Large intestine (tissue), 3 donors: ENCODE data around the gene SCYL3. TPM values are rescaled to one million over a fixed set of nuclear protein-coding genes. Genes with fewer than 3 reads are reported as not detected.

Experiments
- DNase-seq, 2 donors: peaks; one replicate each; pipeline versions ENCODE4 v3.0.0 to v3.0.0-alpha.2; 2013
- H3K27ac ChIP-seq: one replicate; pipeline ENCODE4 v1.5.1; 2013; ENCODE audit warnings: low read length
- H3K27me3 ChIP-seq: 2 replicates; pipeline ENCODE4 v1.6.1; 2013; ENCODE audit warnings: low read length; ENCODE audit not compliant: control insufficient read depth, insufficient read depth
- H3K36me3 ChIP-seq: 2 replicates; pipeline ENCODE4 v1.6.1; 2013; ENCODE audit warnings: low read length; ENCODE audit not compliant: control insufficient read depth, insufficient read depth
- H3K4me1 ChIP-seq: one replicate; pipeline ENCODE4 v1.6.1; 2013; ENCODE audit warnings: low read length; ENCODE audit not compliant: control insufficient read depth, insufficient read depth
- H3K4me3 ChIP-seq: one replicate; pipeline ENCODE4 v1.5.1; 2013; ENCODE audit warnings: low read length
- H3K9me3 ChIP-seq: one replicate; pipeline ENCODE4 v1.6.1; 2013; ENCODE audit warnings: mild to moderate bottlenecking, low read depth, low read length, moderate library complexity; ENCODE audit not compliant: control insufficient read depth
- WGBS: methylation state at CpG from one replicate; pipeline ENCODE4 v1.1.5; 2013; ENCODE audit warnings: low lambda C conversion rate; ENCODE audit not compliant: insufficient coverage; 5-methylcytosine and 5-hydroxymethylcytosine counted together
- polyA plus RNA-seq: library from polyadenylated mRNA; unstranded; fragments of 120-200 nt; gene quantifications from one replicate; pipeline ENCODE4 v1.2.1, GENCODE V29; 2013

The SCYL3 gene
- polyA plus RNA-seq, 1 donor: 13.1 TPM

DNA sequence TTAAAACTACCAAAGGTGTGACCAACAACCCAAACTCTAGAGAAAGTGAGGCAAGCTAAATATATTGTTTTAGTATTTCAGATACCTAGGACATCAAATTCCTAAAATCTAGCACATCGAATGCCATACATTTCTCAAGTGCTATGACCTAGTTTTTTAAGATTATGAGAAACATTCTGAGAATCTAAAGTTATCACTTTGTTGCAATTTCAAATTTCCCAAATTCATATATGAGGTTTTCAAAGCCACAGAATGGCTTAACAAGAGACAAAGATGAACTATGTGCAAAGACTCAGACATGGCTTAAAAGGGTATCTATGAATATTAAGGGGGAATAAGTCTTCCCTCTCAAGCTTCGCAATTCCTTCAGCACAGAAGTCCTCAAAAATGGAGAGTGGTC lies 6.8 kb downstream of the SCYL3 start:
- no peaks in the 10 kb centered on the region for H3K27me3 ChIP-seq

GRCh38 chr1:169886422-169886821 lies 7.3 kb downstream of the SCYL3 start:
- no peaks in the 10 kb centered on the region for H3K9me3 ChIP-seq
- H3K4me1 ChIP-seq: peaks cover 8% of the 10 kb centered on the region
- no CpG with 5 or more reads among the region's 1 CpG for WGBS
- H3K36me3 ChIP-seq: peaks cover 33% of the 10 kb centered on the region
- H3K27me3 ChIP-seq: no peaks in the 10 kb centered on the region
- H3K4me3 ChIP-seq: no peak overlapping the region
- no peak for DNase-seq
- H3K27ac ChIP-seq: no peak overlapping the region

More for the DNA sequence above, 6.8 kb downstream of the SCYL3 start:
- no peaks in the 10 kb centered on the region for H3K9me3 ChIP-seq
- peaks cover 12% of the 10 kb centered on the region for H3K4me1 ChIP-seq
- no peak overlapping the region for H3K4me3 ChIP-seq
- DNase-seq: no peak
- H3K36me3 ChIP-seq: peaks cover 28% of the 10 kb centered on the region
- no CpG with 5 or more reads among the region's 2 CpGs for WGBS
- no peak overlapping the region for H3K27ac ChIP-seq

DNA sequence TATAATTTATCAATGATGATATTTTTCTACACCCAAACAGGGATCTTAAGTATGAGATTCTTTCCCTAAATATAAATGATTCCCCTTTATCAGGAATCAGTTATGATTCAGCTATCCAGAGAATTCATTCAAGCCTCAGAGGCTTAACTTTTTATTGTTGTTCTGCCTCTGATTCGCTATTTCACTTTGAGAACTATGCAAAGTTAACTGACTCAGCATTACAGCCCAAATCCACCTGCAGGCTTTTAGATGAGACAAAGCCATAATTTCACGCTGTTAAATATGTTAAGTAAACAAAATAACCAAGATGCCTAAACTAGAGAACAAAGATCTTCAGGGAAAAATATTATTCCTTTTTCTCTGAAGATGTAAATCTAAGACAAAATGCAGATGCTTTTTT lies 8.5 kb downstream of the SCYL3 start:
- DNase-seq: no peak
- H3K4me1 ChIP-seq: no peaks in the 10 kb centered on the region
- WGBS: 75% methylated on average over 2 of the region's 2 CpGs
- no peaks in the 10 kb centered on the region for H3K27me3 ChIP-seq
- H3K27ac ChIP-seq: no peak overlapping the region
- H3K9me3 ChIP-seq: no peaks in the 10 kb centered on the region
- peaks cover 33% of the 10 kb centered on the region for H3K36me3 ChIP-seq
- no peak overlapping the region for H3K4me3 ChIP-seq

DNA sequence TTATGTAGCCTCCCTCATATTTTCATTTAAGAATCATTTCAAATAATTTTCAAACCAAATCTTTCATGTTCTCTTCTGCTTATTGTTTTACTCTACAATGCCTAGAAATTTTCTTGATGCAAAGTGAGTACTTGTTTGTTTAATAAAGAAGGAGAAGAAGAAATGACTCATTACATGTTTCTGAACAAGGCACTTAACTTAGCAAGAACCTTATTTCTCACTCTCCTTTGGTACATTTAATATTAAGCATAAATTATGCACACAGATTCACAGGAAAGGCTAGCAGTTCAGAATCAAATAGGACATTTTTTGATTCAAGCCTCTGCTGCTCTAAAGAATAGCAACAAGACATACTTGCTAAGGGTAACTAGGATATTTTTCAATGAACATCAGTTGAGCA lies 9.1 kb downstream of the SCYL3 start:
- H3K36me3 ChIP-seq: peaks cover 33% of the 10 kb centered on the region
- H3K27me3 ChIP-seq: no peaks in the 10 kb centered on the region
- DNase-seq: no peak
- H3K9me3 ChIP-seq: no peaks in the 10 kb centered on the region
- H3K27ac ChIP-seq: no peak overlapping the region
- no peaks in the 10 kb centered on the region for H3K4me1 ChIP-seq
- no peak overlapping the region for H3K4me3 ChIP-seq

DNA sequence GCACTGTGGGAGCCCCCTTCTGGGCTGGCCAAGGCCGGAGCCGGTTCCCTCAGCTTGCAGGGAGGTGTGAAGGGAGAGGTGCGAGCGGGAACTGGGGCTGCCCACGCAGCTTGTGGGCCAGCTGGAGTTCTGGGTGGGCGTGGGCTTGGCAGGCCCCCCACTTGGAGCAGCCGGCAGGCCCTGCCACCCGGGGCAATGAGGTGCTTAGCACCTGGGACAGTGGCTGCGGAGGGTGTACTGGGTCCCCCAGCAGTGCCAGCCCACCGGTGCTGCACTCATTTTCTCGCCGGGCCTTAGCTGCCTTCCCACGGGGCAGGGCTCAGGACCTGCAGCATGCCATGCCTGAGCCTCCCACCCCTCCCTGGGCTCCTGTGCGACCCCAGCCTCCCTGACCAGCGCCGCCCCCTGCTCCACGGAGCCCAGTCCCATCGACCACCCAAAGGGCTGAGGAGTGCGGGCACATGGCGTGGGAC lies 11.6 kb downstream of the SCYL3 start:
- no peak overlapping the region for H3K27ac ChIP-seq
- H3K36me3 ChIP-seq: peaks cover 40% of the 10 kb centered on the region
- no CpG with 5 or more reads among the region's 20 CpGs for WGBS

GRCh38 chr1:169879034-169879840 lies 14.5 kb downstream of the SCYL3 start:
- WGBS: 80% methylated on average over 1 of the region's 4 CpGs
- Histone ChIP-seq H3K27ac (no peak overlapping the region), H3K36me3 (peaks cover 55% of the 10 kb centered on the region), H3K27me3 (no peaks in the 10 kb centered on the region), H3K4me1 (no peaks in the 10 kb centered on the region), H3K4me3 (no peak overlapping the region), H3K9me3 (no peaks in the 10 kb centered on the region)
- DNase-seq: no peak

More for the DNA sequence above, 11.6 kb downstream of the SCYL3 start:
- H3K4me1 ChIP-seq: no peaks in the 10 kb centered on the region
- H3K4me3 ChIP-seq: no peak overlapping the region
- H3K9me3 ChIP-seq: no peaks in the 10 kb centered on the region
- no peak for DNase-seq
- H3K27me3 ChIP-seq: no peaks in the 10 kb centered on the region

- peaks cover 62% of the 10 kb centered on the region for H3K36me3 ChIP-seq
Measured at GRCh38 chr1:169878498-169878897, 15.2 kb downstream of the SCYL3 start.

GRCh38 chr1:169877800-169878491 lies 15.8 kb downstream of the SCYL3 start:
- Histone ChIP-seq H3K4me1 (no peaks in the 10 kb centered on the region), H3K36me3 (peaks cover 62% of the 10 kb centered on the region), H3K27me3 (no peaks in the 10 kb centered on the region), H3K27ac (no peak overlapping the region), H3K4me3 (no peak overlapping the region), H3K9me3 (no peaks in the 10 kb centered on the region)
- no peak for DNase-seq
- WGBS: 100% methylated on average over 2 of the region's 2 CpGs

More at GRCh38 chr1:169878498-169878897, 15.2 kb downstream of the SCYL3 start:
- H3K27ac ChIP-seq: no peak overlapping the region
- DNase-seq: no peak
- WGBS: no CpG with 5 or more reads among the region's 4 CpGs
- no peaks in the 10 kb centered on the region for H3K4me1 ChIP-seq
- no peaks in the 10 kb centered on the region for H3K9me3 ChIP-seq
- no peaks in the 10 kb centered on the region for H3K27me3 ChIP-seq
- H3K4me3 ChIP-seq: no peak overlapping the region

DNA sequence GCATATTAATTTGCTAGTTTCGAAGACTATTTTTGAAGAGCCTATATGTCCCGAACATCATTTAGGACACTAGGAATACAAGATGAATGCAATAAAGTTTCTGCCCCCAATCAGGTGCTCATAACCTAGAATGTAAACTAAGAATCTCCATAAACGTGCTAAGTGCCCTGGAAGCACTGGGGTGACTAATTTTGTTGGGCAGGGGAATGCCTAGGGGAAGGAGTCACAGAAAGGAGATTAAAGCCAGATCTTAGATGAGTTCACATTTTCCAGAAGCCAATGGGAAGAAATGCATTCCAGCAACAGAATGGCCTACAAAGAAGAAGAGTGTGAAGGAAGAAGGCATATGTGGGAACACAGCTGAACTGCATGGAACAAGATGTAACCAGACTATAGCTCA lies 19.5 kb downstream of the SCYL3 start:
- no CpG with 5 or more reads among the region's 3 CpGs for WGBS
- Histone ChIP-seq H3K4me3 (no peak overlapping the region), H3K9me3 (no peaks in the 10 kb centered on the region), H3K36me3 (peaks cover 80% of the 10 kb centered on the region), H3K27ac (no peak overlapping the region), H3K4me1 (no peaks in the 10 kb centered on the region), H3K27me3 (no peaks in the 10 kb centered on the region)
- DNase-seq: no peak

DNA sequence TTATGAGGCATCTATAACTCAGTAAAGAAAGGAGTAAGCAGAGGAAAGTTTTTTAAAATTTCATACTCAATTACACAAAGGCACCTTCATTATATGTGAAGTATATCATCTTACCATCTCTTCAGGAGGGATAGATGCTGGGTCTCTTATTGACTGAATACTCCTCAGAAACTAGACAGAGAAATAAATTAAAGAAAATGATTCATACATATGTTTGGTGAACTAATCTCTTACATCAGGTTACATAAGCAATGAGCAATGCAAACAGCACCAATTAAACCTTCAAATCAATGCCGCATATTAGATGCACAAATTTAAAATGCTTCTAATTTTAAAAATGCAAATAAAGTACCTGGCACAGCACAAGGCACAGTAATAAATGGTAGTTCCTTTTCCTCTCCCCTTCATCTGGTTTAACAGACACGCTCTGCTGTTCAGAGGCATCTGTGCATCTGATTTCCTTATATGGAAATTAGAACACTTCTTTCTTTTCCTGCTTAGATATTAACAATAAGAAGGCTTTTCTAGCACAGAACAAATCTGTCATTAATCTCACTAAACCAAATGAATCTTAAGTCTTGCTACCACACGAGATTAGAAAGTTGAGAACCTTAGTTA lies 20.0 kb downstream of the SCYL3 start:
- H3K36me3 ChIP-seq: peaks cover 82% of the 10 kb centered on the region
- DNase-seq: no peak

More for the DNA sequence above, 20.0 kb downstream of the SCYL3 start:
- Histone ChIP-seq H3K4me1 (no peaks in the 10 kb centered on the region), H3K27ac (no peak overlapping the region), H3K27me3 (no peaks in the 10 kb centered on the region), H3K4me3 (no peak overlapping the region), H3K9me3 (no peaks in the 10 kb centered on the region)
- no CpG with 5 or more reads among the region's 3 CpGs for WGBS
